HG02759 (cell line): ENCODE data around the gene SUCNR1.
"Not testable (repeated sequence)": the region's sequence is repeated elsewhere in the genome, so short reads cannot be mapped to it uniquely, and the experiment has no call there.

Experiments used
- ATAC-seq: cut with Tn5 transposase; IDR thresholded peaks from one replicate; pipeline ENCODE4 v1.9.1; 2021; ENCODE audit warnings: mild to moderate bottlenecking, moderate library complexity; ENCODE audit not compliant: unreplicated experiment

SUCNR1 gene

DNA sequence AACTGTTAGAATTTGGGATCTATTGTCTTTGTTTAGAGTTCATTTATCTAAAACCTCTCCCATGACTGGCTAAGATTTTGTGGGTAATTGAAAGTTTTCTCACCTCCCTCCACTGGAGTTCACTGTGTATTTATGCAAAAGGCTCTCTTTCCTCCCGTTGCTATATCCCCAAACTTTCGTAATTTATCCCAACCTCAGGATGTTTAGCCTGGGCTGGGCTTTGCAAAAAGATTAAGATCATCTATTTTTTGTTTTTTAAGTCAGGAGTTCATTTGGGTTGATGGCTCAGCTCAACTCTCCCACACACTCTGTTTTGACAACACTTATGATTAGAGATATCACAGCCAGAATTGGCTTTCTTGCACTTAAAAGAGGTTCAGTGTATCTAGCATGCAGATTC lies 27.0 kb downstream of the SUCNR1 start:
- no peak for ATAC-seq

DNA sequence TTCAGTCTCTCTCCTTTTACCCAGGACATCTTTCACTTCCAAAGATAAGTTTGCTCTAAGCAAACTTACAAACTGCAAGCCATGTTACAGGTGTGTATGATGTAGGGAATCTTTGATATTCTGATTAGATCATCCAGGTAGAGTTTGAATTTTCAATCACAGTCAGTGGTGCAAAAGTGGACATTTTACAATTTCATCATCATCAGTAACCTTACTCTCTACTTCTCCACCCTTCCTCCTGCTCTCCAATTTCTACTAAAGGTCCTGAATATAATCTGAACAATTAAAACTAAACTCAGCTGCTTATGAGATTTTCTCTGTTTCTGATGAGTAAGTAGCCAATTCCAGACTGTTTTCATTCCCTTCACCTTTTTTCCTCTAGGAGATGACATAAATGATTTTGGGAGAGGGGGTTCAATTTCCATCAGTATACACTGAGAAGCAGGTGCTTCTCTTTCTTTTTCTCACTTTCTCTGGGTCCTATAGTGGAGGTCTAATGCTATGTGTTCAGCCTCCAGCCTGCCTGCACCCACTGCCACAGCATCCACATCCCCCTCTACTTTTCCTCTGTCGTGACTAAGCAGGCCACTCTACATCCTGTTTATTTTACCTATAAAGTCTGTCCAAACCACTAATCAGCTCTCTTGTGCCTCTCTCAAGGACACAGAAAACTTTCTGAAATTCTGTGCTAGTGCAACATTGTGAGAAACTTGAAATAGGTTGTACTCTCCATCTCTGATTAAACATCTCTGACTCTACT lies 27.6 kb downstream of the SUCNR1 start:
- no peak for ATAC-seq

DNA sequence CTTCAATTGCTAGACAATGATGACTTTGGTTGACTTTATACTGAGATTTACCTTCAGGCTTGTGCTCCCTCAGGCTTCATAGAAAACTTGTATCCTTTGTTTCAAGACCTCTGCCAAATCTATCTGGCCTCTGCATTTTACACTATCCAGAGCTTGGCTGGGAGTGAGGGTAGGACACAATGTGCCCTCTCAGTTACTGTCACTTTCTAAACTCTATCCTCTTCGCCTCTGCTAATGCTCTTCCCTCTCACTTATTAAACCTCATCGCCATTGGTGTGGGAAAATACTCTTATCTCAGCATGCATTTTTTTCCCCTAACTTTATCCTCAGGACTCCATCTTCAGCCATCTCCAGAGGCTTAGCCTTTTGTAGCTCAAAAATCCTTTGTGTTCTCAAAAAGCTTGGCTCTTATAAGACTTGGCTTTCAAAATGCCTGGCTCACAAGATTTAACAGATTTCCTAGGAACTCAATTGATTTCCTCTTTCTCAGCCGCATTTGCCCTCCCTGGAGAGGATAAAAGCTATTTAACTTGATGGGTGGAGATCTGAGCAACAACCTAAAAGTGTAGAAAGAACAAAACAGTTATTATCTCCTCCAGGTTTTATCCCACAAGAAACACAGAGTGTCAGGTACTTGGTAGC lies 28.3 kb downstream of the SUCNR1 start:
- ATAC-seq, result no peak

DNA sequence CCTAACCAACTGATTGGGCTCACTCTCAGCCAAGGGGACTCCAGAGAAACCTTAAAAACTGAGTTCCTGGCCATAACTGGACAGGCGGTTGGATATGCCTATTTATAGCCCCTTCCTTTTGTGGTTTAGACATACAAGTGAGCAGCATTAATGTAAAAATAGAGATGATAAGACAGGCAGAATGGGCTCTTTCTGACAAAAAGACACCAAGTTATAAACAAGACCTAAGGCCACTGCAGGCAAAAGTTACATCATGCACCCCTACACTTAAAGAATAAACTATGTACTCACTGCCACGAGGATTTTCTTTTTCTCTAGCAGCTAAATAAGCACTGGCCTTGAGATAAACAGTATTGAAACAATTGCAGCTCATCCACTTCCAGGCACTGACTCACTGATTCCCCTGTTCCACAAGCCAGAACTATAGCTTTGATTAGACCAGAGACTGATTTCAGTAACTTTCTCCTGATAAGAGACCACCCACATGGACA lies 30.1 kb downstream of the SUCNR1 start:
- ATAC-seq, result no peak

DNA sequence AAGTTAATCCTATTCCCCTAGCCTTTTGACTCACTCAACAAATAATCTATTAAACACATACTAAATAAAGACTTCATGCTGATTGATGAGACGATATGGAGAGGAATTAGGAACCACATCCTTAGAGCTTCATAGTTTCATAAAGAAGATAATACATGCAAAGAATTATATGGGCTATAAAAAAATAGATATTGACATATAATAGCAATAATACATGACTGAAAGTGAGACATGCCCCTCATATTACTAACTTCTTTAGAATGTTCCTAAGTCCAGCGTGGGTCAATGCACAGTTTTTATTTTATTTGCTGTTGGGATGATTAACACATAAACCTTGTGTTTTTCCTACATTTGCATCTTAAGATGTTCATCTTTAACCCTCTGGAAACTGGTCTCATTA lies 32.2 kb downstream of the SUCNR1 start:
- ATAC-seq, result no peak

DNA sequence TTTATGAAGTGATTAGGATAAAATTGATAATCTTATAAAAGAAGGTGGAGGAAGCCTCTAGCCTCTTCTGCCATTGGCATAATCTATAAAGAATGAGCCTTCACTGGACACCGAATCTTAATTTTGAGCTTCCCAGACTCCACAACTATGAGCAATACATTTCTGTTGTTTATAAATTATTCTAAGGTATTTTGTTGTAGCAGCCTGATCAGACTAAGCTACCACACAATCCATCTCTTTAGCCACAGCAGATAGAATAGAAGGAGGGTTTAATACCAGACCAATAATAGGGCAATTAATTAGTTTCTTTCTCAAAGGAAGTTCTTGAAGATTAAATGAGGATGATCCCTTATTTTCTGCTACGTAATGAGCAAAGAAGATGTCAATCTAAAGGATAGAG lies 33.3 kb downstream of the SUCNR1 start:
- no peak for ATAC-seq

DNA sequence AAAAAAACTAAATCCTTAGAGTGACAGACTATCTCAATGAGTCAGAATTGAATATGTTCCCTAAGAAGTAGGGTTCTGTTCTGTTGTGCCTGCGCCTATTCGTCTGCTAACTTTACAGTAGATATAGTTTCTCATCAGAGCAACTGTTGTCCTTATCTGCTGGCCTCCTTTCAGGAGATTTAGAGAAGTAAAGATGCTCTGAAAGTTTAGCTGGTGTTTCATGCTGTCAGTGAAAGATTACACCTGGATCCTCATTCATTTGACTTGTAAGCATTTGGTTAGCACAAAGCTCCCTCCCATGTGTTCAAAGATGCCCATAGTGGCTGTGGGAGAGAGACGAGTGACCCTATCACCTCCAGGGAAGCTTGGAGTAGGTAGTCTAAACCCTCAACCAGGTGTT lies 35.0 kb downstream of the SUCNR1 start:
- no peak for ATAC-seq

DNA sequence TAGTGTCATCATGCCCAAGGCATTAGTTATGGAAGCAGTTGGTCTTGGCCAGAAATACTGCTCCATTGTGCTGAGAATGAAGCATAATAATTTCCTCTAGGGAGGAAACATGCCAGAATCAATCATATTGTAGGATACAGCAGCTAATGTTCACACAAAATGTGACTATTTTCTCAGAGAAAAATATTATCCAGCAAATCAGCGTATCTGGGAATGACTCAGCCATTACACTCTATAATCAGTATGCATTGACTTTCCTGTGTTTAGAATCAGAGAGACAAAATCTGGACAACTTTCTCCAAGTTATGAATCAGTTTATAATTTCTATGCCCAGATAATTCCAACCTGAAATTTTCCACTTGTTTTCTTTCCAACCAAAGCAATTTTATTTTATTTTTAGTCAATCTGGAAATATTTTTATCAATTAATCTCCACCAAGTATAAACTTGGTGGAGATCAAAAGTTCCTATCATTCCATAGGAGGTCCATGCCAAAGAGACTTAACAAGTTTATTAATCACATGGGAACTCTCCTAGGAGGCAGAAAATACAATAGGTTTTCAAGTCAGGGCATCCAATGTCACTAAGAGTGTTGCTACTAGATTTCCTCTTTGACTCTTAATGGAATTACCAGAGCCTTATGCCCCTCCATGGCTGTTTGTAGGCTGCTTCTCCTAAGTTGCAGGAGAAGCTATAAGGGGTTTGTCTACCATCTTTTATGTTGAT lies 36.4 kb downstream of the SUCNR1 start:
- ATAC-seq, result no peak

DNA sequence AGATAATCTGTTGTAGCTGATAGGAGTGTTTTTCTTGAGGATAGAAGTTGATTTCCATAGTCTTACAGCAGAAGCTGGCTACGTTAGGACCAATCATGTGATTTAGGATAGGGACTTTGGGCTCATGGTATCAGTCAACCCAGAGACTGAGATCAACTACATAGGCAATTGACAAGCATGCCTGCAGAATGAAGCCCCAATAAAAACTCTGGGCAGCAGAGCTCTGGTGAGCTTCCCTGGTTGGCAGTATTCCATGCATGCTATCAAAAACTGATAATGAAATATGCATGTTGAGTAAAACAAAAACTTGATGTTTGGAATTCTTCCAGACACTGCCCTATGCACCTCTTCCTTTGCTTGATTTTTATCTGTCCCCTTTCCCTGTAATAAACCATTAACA lies 38.0 kb downstream of the SUCNR1 start:
- no peak for ATAC-seq

DNA sequence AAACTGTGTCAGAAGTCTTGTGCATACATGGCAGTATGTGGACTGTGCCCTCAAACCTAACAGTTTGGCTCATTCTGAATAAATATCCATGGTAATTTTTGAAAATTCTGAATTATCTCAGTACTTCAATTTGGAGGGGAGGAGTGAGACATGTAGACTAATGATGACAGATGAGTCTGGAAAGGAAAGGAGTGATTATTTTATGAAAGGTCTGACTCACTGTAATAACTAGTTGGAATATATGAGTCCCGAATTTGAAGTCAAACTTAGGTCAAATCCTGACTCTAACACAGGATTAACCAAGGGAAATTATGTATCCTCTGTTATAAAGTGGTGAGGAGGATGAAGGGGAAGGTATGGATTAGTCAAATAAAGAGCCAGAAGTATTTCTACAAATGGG lies 38.6 kb downstream of the SUCNR1 start:
- no peak for ATAC-seq

DNA sequence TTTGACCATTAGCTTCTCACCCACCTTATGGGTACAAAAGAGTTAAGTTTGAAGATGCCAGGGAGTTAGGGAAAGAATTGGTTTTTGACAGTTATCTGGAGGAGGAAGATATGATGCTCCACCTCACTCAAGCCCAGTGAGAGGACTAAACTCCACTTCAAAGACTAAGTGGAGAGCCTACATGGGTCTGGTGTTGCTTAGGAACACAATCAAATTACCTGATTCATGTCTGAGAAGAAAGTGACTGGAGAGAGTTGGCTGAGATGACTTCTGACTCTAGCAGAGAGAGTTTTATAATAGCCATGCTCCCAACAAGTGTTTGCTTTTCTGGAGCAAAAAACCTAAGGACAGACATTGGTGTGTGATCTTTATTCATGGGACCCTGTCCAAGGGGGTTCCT lies 43.3 kb downstream of the SUCNR1 start:
- no peak for ATAC-seq

DNA sequence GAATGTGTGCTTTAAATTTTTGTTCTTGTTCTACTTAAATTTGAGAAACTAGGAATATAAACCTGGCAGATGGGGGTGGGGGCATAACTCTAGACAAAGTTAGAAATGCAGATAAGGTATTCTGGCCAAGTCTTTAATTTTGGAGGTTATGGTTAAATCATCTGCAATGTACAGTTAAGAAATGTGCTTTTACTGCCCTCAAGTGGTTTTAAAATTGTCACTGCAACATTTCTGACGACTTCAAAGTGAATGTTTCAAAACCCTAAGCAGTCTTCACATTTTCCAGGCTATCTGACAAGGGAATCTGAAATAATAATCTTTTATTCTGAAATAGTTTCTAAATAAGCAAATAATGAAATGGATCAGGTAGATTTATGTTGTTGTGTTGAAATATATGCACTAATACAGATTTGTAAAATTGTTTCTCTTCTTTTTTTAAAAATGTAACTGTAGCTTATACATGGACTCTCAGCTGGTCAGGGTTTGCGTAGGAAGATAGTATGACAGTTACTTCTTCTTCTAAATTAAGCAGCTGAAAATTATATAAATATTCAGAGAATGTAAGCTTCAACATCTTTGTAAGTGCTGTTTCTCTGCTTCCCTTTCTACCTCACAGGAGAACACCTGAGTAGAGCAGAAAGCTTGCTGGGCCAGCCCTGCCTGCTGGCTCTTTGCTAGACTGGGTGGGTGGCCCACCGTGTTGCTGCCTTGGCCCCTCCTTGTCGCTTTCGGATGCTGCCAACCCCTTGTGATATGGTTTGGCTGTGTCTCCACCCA lies 45.0 kb downstream of the SUCNR1 start:
- peak; percentile 70 for ATAC-seq

DNA sequence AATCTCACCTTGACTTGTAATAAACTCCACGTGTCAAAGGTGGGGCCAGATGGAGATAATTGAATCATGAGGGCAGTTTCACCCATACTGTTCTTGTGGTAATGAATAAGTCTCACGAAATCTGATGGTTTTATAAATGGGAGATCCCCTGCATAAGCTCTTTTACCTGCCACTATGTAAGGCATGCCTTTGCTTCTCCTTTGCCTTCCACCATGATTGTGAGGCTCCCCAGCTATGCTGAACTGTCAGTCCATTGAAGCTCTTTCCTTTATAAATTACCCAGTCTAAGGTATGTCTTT lies 45.5 kb downstream of the SUCNR1 start:
- no peak for ATAC-seq

DNA sequence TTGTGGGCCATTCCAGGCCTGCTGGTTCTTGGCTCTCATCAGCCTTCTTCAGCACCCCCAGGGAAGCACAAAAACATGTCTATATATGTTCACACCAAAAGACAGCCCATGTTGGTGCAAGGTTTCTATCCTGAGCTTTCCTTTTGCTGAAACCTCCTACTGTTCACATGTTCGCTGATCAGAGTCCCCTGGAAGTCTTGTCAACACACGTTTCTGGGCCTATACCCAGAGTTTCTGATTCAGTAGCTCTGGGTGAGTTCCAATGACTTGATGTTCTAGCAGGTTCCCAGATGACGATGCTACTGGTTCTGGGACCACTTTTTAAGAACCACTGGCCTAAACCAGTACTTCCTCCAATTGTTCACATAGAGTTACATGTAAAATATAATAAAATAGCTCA lies 46.0 kb downstream of the SUCNR1 start:
- ATAC-seq, result no peak

DNA sequence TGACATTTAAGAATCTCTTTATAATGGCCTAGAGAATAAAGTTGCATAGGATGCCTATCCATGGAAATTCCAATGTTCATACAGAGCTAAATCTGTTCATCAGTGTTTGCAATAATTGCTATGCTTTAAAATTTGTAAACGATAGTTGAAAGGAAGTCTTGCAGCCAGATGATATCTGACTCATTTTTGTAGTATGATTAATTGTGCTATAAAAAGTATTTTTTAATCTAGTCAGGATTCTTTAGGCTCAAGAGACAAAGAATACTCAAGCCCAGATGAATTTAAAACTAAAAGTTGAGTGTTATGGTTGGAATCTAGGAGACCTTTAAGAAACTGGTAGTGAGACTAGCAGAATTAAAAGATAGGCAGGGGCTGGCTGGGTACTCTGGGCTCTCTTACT lies 50.5 kb downstream of the SUCNR1 start:
- no peak for ATAC-seq

DNA sequence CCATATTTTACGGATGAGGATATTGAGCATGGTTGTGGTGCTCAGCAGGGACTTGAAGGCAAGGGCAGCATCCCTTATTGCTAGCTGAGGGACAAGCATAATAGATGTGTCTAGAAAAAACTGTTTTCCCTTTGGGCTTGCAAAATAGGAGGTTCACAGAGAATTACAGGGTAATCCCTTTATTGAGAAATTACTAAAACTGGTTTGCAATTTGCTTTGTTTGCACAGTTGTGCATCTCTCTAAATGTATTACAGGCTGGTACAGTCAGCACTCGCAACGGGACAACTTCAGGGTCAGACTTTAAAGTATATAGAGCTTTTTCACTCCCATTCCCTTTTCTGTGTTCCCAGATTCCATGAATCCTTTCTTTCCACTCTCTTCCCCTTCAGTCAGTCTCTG lies 51.3 kb downstream of the SUCNR1 start:
- ATAC-seq, result no peak

DNA sequence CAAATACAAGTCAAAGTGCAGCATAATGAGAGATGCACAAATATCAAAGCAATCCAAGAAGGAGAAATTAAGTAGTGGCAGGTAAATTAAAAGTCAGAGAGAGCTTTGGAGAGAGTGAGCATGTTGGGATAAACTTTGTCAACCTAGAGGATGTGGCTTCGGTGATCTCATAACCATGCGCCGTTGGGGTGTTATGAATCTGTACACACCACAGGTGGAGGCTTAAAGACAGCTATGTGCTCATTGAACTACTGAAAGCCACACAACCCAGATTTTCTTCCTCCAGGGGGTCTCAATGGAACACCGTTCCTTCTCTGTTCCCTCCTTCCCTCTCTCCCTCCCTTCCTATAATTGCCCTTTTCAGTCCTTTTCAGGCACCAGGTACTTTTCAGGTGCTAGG lies 52.0 kb downstream of the SUCNR1 start:
- ATAC-seq, result no peak

DNA sequence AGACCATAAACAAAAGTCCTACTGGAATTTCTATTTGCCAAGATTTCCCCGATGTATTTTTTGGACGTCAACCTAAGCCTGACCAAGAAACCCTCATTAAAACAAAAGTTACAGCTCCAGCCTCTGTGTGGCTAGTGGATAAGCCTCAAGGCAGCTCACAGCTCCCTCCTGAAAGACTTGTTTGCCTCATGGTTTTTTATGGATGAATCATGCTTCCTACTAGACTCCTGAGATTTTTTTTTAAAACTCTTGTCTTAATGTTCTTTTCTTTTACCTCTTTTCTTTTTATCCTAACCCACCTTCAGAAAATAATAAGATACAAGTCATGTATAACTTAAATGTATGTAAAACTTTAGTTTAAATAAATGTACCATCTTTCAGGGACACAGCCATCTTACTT lies 52.4 kb downstream of the SUCNR1 start:
- no peak for ATAC-seq

DNA sequence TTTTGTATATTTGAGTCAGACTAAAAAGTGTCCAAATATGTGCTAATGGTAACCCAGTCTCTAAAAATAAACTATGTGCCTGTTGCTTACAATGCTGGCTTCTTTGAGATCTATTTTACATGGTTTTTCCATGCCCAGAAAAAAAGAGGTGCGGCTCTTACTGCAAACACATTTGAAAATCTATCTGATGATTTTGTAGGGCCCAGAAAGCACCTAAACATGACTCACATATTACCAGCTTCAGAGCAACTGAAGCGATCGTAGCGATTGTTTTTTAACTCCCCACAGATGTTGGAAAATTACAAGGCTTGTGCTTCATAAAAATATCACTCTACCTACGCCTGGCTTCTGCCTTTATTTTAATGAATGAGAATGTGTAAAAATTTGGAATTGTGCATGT lies 53.5 kb downstream of the SUCNR1 start:
- no peak for ATAC-seq

DNA sequence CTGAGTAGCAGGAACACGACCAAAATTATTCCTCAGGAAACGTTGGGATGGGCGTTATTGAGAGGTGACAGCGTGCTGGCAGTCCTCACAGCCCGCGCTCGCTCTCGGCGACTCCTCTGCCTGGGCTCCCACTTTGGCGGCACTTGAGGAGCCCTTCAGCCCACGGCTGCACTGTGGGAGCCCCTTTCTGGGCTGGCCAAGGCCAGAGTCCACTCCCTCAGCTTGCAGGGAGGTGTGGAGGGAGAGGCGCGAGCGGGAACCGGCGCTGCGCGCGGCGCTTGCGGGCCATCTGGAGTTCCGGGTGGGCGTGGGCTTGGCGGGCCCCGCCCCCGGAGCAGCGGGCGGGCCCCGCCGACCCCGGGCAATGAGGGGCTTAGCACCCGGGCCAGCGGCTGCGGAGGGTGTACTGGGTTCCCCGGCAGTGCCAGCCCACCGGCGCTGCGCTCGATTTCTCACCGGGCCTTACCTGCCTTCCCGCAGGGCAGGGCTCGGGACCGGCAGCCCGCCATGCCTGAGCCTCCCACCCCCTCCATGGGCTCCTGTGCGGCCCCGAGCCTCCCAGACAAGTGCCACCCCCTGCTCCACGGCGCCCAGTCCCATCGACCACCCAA lies 54.6 kb downstream of the SUCNR1 start:
- not testable (repeated sequence) for ATAC-seq

DNA sequence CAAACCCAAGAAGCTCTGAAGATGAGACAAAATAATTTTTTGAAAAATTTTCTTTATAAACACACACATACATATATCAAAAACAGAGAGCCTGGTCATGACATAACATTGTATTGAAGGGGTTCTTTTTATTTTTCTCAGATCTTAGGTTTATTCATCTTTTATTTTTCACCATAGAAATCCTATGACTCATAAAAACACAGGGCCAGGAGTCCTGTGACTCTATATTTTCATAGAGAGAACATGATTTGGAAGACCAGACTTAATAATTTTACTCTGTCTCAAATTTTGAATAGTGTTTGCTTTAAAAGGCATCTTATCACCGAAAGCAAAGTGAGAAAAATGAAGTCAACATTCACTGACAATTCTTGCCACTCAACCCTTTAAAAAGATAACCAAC lies 57.7 kb downstream of the SUCNR1 start:
- ATAC-seq, result no peak
